ENCODE results near the gene MARK4.
"Not testable (repeated sequence)": the region's sequence is repeated elsewhere in the genome, so short reads cannot be mapped to it uniquely, and the experiment has no call there.

DNA sequence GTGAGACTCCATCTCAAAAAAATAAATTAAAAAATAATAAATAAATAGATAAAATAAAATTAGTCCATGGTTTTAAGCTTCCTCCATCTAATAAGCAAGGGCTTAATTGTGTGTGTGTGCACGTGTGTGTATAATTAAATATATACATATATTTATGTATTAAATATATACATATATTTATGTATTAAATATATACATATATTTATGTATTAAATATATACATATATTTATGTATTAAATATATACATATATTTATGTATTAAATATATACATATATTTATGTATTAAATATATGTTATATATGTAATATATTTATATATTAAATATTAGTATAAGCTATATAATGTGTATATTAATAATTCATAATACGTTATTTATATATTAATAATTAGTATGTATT is 22.0 kb upstream of the MARK4 start:
- TF ChIP-seq, protein P1, sequence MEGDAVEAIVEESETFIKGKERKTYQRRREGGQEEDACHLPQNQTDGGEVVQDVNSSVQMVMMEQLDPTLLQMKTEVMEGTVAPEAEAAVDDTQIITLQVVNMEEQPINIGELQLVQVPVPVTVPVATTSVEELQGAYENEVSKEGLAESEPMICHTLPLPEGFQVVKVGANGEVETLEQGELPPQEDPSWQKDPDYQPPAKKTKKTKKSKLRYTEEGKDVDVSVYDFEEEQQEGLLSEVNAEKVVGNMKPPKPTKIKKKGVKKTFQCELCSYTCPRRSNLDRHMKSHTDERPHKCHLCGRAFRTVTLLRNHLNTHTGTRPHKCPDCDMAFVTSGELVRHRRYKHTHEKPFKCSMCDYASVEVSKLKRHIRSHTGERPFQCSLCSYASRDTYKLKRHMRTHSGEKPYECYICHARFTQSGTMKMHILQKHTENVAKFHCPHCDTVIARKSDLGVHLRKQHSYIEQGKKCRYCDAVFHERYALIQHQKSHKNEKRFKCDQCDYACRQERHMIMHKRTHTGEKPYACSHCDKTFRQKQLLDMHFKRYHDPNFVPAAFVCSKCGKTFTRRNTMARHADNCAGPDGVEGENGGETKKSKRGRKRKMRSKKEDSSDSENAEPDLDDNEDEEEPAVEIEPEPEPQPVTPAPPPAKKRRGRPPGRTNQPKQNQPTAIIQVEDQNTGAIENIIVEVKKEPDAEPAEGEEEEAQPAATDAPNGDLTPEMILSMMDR (IDR thresholded peaks at IDR 0.05; ENCODE audit: low read depth, low read length, missing input control): not testable (repeated sequence)
- TF ChIP-seq, protein P2, sequence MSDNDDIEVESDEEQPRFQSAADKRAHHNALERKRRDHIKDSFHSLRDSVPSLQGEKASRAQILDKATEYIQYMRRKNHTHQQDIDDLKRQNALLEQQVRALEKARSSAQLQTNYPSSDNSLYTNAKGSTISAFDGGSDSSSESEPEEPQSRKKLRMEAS (IDR thresholded peaks at IDR 0.05): not testable (repeated sequence)
- TF ChIP-seq, protein P3, sequence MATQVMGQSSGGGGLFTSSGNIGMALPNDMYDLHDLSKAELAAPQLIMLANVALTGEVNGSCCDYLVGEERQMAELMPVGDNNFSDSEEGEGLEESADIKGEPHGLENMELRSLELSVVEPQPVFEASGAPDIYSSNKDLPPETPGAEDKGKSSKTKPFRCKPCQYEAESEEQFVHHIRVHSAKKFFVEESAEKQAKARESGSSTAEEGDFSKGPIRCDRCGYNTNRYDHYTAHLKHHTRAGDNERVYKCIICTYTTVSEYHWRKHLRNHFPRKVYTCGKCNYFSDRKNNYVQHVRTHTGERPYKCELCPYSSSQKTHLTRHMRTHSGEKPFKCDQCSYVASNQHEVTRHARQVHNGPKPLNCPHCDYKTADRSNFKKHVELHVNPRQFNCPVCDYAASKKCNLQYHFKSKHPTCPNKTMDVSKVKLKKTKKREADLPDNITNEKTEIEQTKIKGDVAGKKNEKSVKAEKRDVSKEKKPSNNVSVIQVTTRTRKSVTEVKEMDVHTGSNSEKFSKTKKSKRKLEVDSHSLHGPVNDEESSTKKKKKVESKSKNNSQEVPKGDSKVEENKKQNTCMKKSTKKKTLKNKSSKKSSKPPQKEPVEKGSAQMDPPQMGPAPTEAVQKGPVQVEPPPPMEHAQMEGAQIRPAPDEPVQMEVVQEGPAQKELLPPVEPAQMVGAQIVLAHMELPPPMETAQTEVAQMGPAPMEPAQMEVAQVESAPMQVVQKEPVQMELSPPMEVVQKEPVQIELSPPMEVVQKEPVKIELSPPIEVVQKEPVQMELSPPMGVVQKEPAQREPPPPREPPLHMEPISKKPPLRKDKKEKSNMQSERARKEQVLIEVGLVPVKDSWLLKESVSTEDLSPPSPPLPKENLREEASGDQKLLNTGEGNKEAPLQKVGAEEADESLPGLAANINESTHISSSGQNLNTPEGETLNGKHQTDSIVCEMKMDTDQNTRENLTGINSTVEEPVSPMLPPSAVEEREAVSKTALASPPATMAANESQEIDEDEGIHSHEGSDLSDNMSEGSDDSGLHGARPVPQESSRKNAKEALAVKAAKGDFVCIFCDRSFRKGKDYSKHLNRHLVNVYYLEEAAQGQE (IDR thresholded peaks at IDR 0.05): not testable (repeated sequence)
- not testable (repeated sequence) for TF ChIP-seq TAF1 (conservative IDR thresholded peaks at IDR 0.05); SP1 (IDR thresholded peaks at IDR 0.05); JUND (IDR thresholded peaks at IDR 0.05); RXRA (IDR thresholded peaks at IDR 0.05); YY1 (IDR thresholded peaks at IDR 0.05); GABPA (IDR thresholded peaks at IDR 0.05 in 1 of 2, conservative IDR thresholded peaks at IDR 0.05 in 1 of 2); HNF4A (conservative IDR thresholded peaks at IDR 0.05); RAD21 (IDR thresholded peaks at IDR 0.05)
- TF ChIP-seq, protein P4, sequence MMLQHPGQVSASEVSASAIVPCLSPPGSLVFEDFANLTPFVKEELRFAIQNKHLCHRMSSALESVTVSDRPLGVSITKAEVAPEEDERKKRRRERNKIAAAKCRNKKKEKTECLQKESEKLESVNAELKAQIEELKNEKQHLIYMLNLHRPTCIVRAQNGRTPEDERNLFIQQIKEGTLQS (IDR thresholded peaks at IDR 0.05): not testable (repeated sequence)

Data from liver (tissue), 3 donors.